ENCODE measurements around the gene ATP1A4.

- TF ChIP-seq EZH2 (IDR thresholded peaks at IDR 0.05; ENCODE audit: insufficient read depth, poor library complexity, severe bottlenecking) (no peak), EZH2phosphoT487 (IDR thresholded peaks at IDR 0.05; ENCODE audit: insufficient read depth, low read depth) (no peak)
These were observed 34.1 kb upstream of the ATP1A4 start for GRCh38 chr1:160117300-160117699.
